WTC11 (cell line): ENCODE measurements around the gene CDKL5. TPM values are rescaled to one million over a fixed set of nuclear protein-coding genes. Genes with fewer than 3 reads are reported as not detected.

Source experiments
- ATAC-seq: fragments of 200-7000 bp; cut with Tn5 transposase; 2 replicates; pipeline ENCODE4 v1.10.0; 2021; ENCODE audit warnings: mild to moderate bottlenecking, moderate library complexity
- CTCF ChIA-PET: fragments of 300-600 bp; sonication (Branson Sonifier 250); formaldehyde crosslinking; loops from one replicate; lab custom pipeline; 2021; ENCODE audit warnings: antibody characterized with exemption; lab: Charles Lee
- POLR2A ChIA-PET: fragments of 350-600 bp; sonication (Branson Sonifier 250); formaldehyde crosslinking; loops from one replicate; lab custom pipeline; 2021; ENCODE audit warnings: antibody characterized with exemption; lab: Charles Lee
- DNase-seq: peaks from one replicate; pipeline ENCODE4 v3.0.0; 2021; ENCODE audit warnings: low spot score
- H3K27ac Mint-ChIP-seq: 2 replicates; pipeline ENCODE4 v1.8.0; 2021; ENCODE audit warnings: mixed read lengths
- H3K27me3 Mint-ChIP-seq: 2 replicates; pipeline ENCODE4 v1.8.0; 2021; ENCODE audit warnings: low read depth, mild to moderate bottlenecking, moderate library complexity, mixed read lengths
- H3K36me3 Mint-ChIP-seq: 2 replicates; pipeline ENCODE4 v1.8.0; 2021; ENCODE audit warnings: mixed read lengths
- H3K4me1 Mint-ChIP-seq: 2 replicates; pipeline ENCODE4 v1.8.0; 2022; ENCODE audit warnings: mixed read lengths
- H3K4me3 Mint-ChIP-seq: 2 replicates; pipeline ENCODE4 v1.8.0; 2021; ENCODE audit warnings: mild to moderate bottlenecking, moderate library complexity, mixed read lengths
- H3K9me3 Mint-ChIP-seq: 2 replicates; pipeline ENCODE4 v1.8.0; 2021; ENCODE audit warnings: mixed read lengths
- ATF6 ChIP-seq: sonication (generic); formaldehyde crosslinking; IDR thresholded peaks from 2 replicates; pipeline ENCODE4 v1.8.1; 2023; ENCODE audit warnings: mild to moderate bottlenecking, missing genetic modification reagents
- CBFB ChIP-seq: sonication (generic); formaldehyde crosslinking; IDR thresholded peaks from 2 replicates; pipeline ENCODE4 v1.8.1; 2022; ENCODE audit warnings: mild to moderate bottlenecking, low read depth, missing genetic modification reagents
- CDX4 ChIP-seq: fragments of 250-450 bp; sonication (Bioruptor Pico); IDR thresholded peaks from 2 replicates; pipeline ENCODE4 v1.9.0; 2021; ENCODE audit warnings: moderate library complexity, mild to moderate bottlenecking, inconsistent platforms, borderline replicate concordance
- CREB1 ChIP-seq: sonication (generic); formaldehyde crosslinking; IDR thresholded peaks from 2 replicates; pipeline ENCODE4 v1.8.0; 2023; ENCODE audit warnings: mild to moderate bottlenecking, missing genetic modification reagents
- FOXJ3 ChIP-seq: sonication (generic); formaldehyde crosslinking; IDR thresholded peaks from 2 replicates; pipeline ENCODE4 v1.9.0; 2021; ENCODE audit warnings: missing genetic modification reagents, mild to moderate bottlenecking, borderline replicate concordance
- NFATC4 ChIP-seq: fragments of 250-450 bp; sonication (Bioruptor Pico); IDR thresholded peaks from 2 replicates; pipeline ENCODE4 v1.9.0; 2021; ENCODE audit warnings: mild to moderate bottlenecking
- NR1H2 ChIP-seq: sonication (generic); formaldehyde crosslinking; IDR thresholded peaks from 2 replicates; pipeline ENCODE4 v1.9.0; 2021; ENCODE audit warnings: mild to moderate bottlenecking, moderate library complexity, missing genetic modification reagents
- NR2C2 ChIP-seq: sonication (generic); formaldehyde crosslinking; IDR thresholded peaks from 2 replicates; pipeline ENCODE4 v1.8.0; 2022; ENCODE audit warnings: mild to moderate bottlenecking, missing genetic modification reagents
- NR3C1 ChIP-seq: sonication (generic); formaldehyde crosslinking; conservative IDR thresholded peaks from 2 replicates; pipeline ENCODE4 v1.8.1; 2023; ENCODE audit warnings: low read depth, mild to moderate bottlenecking, missing genetic modification reagents
- PRRX2 ChIP-seq: fragments of 250-450 bp; sonication (Bioruptor Pico); IDR thresholded peaks from 2 replicates; pipeline ENCODE4 v1.8.0; 2021; ENCODE audit warnings: mild to moderate bottlenecking
- SMAD4 ChIP-seq: sonication (generic); formaldehyde crosslinking; IDR thresholded peaks from 2 replicates; pipeline ENCODE4 v1.8.0; 2022; ENCODE audit warnings: mild to moderate bottlenecking, missing genetic modification reagents
- TCF7 ChIP-seq: sonication (generic); formaldehyde crosslinking; IDR thresholded peaks from 2 replicates; pipeline ENCODE4 v1.8.0; 2022; ENCODE audit warnings: mild to moderate bottlenecking, low read depth, missing genetic modification reagents, moderate library complexity
- ZMAT4 ChIP-seq: fragments of 250-450 bp; sonication (Bioruptor Pico); IDR thresholded peaks from 2 replicates; pipeline ENCODE4 v1.9.0; 2021; ENCODE audit warnings: mild to moderate bottlenecking
- ZNF121 ChIP-seq: sonication (generic); formaldehyde crosslinking; IDR thresholded peaks from 2 replicates; pipeline ENCODE4 v1.8.0; 2023; ENCODE audit warnings: missing genetic modification reagents
- ZNF232 ChIP-seq: sonication (generic); formaldehyde crosslinking; IDR thresholded peaks from 2 replicates; pipeline ENCODE4 v1.8.0; 2022; ENCODE audit warnings: mild to moderate bottlenecking, missing genetic modification reagents
- ZSCAN18 ChIP-seq: fragments of 250-450 bp; sonication (Bioruptor Pico); IDR thresholded peaks from 2 replicates; pipeline ENCODE4 v2.1.2; 2022; ENCODE audit warnings: mild to moderate bottlenecking, moderate library complexity
- total RNA-seq: library from RNA; stranded (reverse); gene quantifications from 3 replicates; pipeline ENCODE4 v1.2.3, GENCODE V29; 2021
- TF ChIP-seq, protein P1 (sequence below): sonication (generic); formaldehyde crosslinking; IDR thresholded peaks from 2 replicates; pipeline ENCODE4 v1.8.1; 2022; ENCODE audit warnings: mild to moderate bottlenecking, moderate library complexity, missing genetic modification reagents
- TF ChIP-seq, protein P2 (sequence below): sonication (generic); formaldehyde crosslinking; IDR thresholded peaks from 2 replicates; pipeline ENCODE4 v1.8.1; 2022; ENCODE audit warnings: low read depth, missing genetic modification reagents, borderline replicate concordance
- TF ChIP-seq, protein P3 (sequence below): sonication (generic); formaldehyde crosslinking; IDR thresholded peaks from 2 replicates; pipeline ENCODE4 v1.8.1; 2023; ENCODE audit warnings: mild to moderate bottlenecking, missing genetic modification reagents, moderate library complexity
- TF ChIP-seq, protein P4 (sequence below): sonication (generic); formaldehyde crosslinking; IDR thresholded peaks from 2 replicates; pipeline ENCODE4 v1.8.0; 2022; ENCODE audit warnings: missing genetic modification reagents

Gene CDKL5
- total RNA-seq, 1 experiment from 2014 or later = 13.6 TPM

- H3K4me3 Mint-ChIP-seq = no peak overlapping the region
- no peak for ATAC-seq
- H3K27ac Mint-ChIP-seq = no peak overlapping the region
- H3K9me3 Mint-ChIP-seq = no peaks in the 10 kb centered on the region
- no peaks in the 10 kb centered on the region for H3K36me3 Mint-ChIP-seq
- no peaks in the 10 kb centered on the region; the same call in 1 of the 2 replicates for H3K27me3 Mint-ChIP-seq
- peaks cover 19% of the 10 kb centered on the region for H3K4me1 Mint-ChIP-seq
- DNase-seq = no peak
- CTCF ChIA-PET = no interaction called here
- TF ChIP-seq TCF7 (no peak), ZNF121 (CRISPR knock-in tag) (no peak), CBFB (CRISPR knock-in tag) (no peak), NFATC4 (CRISPR knock-in tag) (no peak), NR3C1 (CRISPR knock-in tag) (no peak), NR1H2 (CRISPR knock-in tag) (no peak), ZSCAN18 (no peak), NR2C2 (no peak), ZMAT4 (CRISPR knock-in tag) (no peak)
- TF ChIP-seq, protein P1, sequence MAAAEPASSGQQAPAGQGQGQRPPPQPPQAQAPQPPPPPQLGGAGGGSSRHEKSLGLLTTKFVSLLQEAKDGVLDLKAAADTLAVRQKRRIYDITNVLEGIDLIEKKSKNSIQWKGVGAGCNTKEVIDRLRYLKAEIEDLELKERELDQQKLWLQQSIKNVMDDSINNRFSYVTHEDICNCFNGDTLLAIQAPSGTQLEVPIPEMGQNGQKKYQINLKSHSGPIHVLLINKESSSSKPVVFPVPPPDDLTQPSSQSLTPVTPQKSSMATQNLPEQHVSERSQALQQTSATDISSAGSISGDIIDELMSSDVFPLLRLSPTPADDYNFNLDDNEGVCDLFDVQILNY = no peak
- TF ChIP-seq, protein P2, sequence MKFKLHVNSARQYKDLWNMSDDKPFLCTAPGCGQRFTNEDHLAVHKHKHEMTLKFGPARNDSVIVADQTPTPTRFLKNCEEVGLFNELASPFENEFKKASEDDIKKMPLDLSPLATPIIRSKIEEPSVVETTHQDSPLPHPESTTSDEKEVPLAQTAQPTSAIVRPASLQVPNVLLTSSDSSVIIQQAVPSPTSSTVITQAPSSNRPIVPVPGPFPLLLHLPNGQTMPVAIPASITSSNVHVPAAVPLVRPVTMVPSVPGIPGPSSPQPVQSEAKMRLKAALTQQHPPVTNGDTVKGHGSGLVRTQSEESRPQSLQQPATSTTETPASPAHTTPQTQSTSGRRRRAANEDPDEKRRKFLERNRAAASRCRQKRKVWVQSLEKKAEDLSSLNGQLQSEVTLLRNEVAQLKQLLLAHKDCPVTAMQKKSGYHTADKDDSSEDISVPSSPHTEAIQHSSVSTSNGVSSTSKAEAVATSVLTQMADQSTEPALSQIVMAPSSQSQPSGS (CRISPR knock-in tag) = no peak
- TF ChIP-seq, protein P3, sequence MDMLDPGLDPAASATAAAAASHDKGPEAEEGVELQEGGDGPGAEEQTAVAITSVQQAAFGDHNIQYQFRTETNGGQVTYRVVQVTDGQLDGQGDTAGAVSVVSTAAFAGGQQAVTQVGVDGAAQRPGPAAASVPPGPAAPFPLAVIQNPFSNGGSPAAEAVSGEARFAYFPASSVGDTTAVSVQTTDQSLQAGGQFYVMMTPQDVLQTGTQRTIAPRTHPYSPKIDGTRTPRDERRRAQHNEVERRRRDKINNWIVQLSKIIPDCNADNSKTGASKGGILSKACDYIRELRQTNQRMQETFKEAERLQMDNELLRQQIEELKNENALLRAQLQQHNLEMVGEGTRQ = no peak
- TF ChIP-seq, all 79 proteins: peak for 0
- POLR2A ChIA-PET = no interaction called here
These were observed 222.2 kb downstream of the CDKL5 start for GRCh38 chrX:18647621-18648020.

GRCh38 chrX:18649498-18649951 is 224.1 kb downstream of the CDKL5 start:
- no peaks in the 10 kb centered on the region for H3K9me3 Mint-ChIP-seq
- peaks cover 19% of the 10 kb centered on the region for H3K4me1 Mint-ChIP-seq
- peak overlapping the region; percentile 54; the same call in 1 of the 2 replicates for H3K4me3 Mint-ChIP-seq
- no peak overlapping the region for H3K27ac Mint-ChIP-seq
- H3K36me3 Mint-ChIP-seq = no peaks in the 10 kb centered on the region
- CTCF ChIA-PET = interaction anchor here (0.7 to 2.0 kb wide), 5 partner anchors 9 to 228 kb away, joined by 3 to 8 read pairs (median 4); no protein-coding TSS in a partner anchor
- ATAC-seq = peak; percentile 75
- POLR2A ChIA-PET = no interaction called here
- peak; percentile 21 for DNase-seq
- H3K27me3 Mint-ChIP-seq = no peaks in the 10 kb centered on the region; the same call in 1 of the 2 replicates
- TF ChIP-seq, protein P3 = no peak
- TF ChIP-seq CDX4 = no peak
- TF ChIP-seq PRRX2 (CRISPR knock-in tag) = no peak
- no peak for TF ChIP-seq FOXJ3 (CRISPR knock-in tag)
- TF ChIP-seq, protein P4, sequence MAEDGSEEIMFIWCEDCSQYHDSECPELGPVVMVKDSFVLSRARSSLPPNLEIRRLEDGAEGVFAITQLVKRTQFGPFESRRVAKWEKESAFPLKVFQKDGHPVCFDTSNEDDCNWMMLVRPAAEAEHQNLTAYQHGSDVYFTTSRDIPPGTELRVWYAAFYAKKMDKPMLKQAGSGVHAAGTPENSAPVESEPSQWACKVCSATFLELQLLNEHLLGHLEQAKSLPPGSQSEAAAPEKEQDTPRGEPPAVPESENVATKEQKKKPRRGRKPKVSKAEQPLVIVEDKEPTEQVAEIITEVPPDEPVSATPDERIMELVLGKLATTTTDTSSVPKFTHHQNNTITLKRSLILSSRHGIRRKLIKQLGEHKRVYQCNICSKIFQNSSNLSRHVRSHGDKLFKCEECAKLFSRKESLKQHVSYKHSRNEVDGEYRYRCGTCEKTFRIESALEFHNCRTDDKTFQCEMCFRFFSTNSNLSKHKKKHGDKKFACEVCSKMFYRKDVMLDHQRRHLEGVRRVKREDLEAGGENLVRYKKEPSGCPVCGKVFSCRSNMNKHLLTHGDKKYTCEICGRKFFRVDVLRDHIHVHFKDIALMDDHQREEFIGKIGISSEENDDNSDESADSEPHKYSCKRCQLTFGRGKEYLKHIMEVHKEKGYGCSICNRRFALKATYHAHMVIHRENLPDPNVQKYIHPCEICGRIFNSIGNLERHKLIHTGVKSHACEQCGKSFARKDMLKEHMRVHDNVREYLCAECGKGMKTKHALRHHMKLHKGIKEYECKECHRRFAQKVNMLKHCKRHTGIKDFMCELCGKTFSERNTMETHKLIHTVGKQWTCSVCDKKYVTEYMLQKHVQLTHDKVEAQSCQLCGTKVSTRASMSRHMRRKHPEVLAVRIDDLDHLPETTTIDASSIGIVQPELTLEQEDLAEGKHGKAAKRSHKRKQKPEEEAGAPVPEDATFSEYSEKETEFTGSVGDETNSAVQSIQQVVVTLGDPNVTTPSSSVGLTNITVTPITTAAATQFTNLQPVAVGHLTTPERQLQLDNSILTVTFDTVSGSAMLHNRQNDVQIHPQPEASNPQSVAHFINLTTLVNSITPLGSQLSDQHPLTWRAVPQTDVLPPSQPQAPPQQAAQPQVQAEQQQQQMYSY (CRISPR knock-in tag) = no peak
- no peak for TF ChIP-seq ATF6
- no peak for TF ChIP-seq ZSCAN18
- no peak for TF ChIP-seq SMAD4 (CRISPR knock-in tag)
- no peak for TF ChIP-seq CREB1 (CRISPR knock-in tag)
- TF ChIP-seq ZNF232 (CRISPR knock-in tag) = no peak
